Central memory CD8-positive, alpha-beta T cell (primary cell): ENCODE results near the gene PRKCB.
A peak's percentile ranks its signal among the peaks of the same experiment; 100 is the strongest.

ENCODE experiments used
- ATAC-seq: fragments of 150-1000 bp; cut with Tn5 transposase; replicated peaks from 2 replicates; pipeline ENCODE4 v1.10.0; 2022; ENCODE audit warnings: mild to moderate bottlenecking, moderate FRiP score, moderate number of reproducible peaks; ENCODE audit not compliant: poor library complexity, severe bottlenecking; ENCODE audit errors: extremely low read depth
- DNase-seq, 2 donors: peaks; one replicate each; pipeline ENCODE4 v3.0.0; 2021; ENCODE audit warnings: low spot score in 2 of 2
- H3K27ac Mint-ChIP-seq: one replicate; pipeline ENCODE4 v1.8.0; 2022; ENCODE audit warnings: low read depth, mild to moderate bottlenecking, moderate library complexity, mixed read lengths
- H3K27me3 Mint-ChIP-seq: one replicate; pipeline ENCODE4 v1.8.0; 2022; ENCODE audit warnings: mixed read lengths
- H3K36me3 Mint-ChIP-seq: one replicate; pipeline ENCODE4 v1.8.0; 2022; ENCODE audit warnings: mild to moderate bottlenecking, moderate library complexity, mixed read lengths; ENCODE audit not compliant: insufficient read depth
- H3K4me1 Mint-ChIP-seq: one replicate; pipeline ENCODE4 v1.8.0; 2022; ENCODE audit warnings: mixed read lengths
- H3K4me3 Mint-ChIP-seq: one replicate; pipeline ENCODE4 v1.8.0; 2022; ENCODE audit warnings: mild to moderate bottlenecking, moderate library complexity, mixed read lengths
- H3K9me3 Mint-ChIP-seq: one replicate; pipeline ENCODE4 v1.8.0; 2022; ENCODE audit warnings: mixed read lengths

The PRKCB gene

DNA sequence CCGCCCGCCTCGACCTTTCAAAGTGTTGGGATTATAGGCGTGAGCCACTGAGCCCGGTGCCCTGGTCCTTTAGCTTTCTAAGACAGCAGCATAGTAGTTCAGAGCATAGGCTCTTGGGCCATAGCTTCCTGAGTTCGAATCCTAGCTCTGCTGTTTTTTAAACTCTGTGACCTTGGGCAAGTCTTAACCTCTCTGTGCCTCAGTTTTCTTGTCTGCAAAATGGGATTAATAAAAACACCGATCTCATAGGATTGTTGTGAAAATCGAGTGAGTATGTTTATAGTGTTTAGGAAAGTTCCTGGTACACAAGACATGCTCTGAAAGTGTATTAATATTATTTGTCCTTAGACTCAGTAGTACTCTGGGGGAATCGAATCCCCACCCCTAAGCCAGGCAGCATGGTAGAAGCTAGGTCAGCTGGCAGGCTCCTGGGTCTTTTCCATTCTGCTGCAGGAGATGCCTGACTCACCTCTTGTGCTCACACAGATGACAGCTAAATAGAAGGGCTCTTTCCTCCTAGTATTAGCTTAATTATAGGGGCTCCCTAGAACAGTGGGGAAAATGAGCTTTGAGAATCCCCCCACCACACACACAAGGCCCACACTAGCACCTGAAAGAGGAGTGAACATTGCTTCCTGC is 44.1 kb downstream of the PRKCB start:
- H3K9me3 Mint-ChIP-seq = no peaks in the 10 kb centered on the region
- DNase-seq (no peak), ATAC-seq (no peak)
- peak overlapping the region; percentile 89 for H3K27ac Mint-ChIP-seq
- peaks cover 17% of the 10 kb centered on the region for H3K36me3 Mint-ChIP-seq
- peak overlapping the region; percentile 1 for H3K4me3 Mint-ChIP-seq
- no peaks in the 10 kb centered on the region for H3K27me3 Mint-ChIP-seq
- peaks cover 85% of the 10 kb centered on the region for H3K4me1 Mint-ChIP-seq

DNA sequence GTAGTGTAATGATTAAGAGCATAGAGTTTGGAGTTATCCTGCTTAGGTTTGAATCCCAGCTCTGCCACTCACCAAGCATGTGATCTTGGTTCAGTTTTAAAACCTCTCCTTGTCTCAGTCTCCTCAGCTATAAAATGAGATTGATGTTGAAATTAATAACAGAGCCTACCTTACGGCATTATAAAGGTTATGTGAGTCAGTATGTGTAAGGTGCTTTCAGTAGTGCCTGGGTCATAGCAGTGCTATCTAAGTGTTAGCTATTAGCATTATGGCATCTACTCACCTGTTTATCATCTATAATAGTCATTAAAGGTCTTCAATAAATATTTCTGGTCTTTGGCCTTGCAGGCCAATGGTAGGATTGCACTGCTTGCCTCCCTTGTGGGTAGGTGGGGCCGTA is 53.4 kb downstream of the PRKCB start:
- Mint-ChIP-seq H3K27ac (peak overlapping the region; percentile 5), H3K4me1 (peaks cover 77% of the 10 kb centered on the region), H3K36me3 (peaks cover 10% of the 10 kb centered on the region), H3K27me3 (no peaks in the 10 kb centered on the region), H3K9me3 (no peaks in the 10 kb centered on the region), H3K4me3 (no peak overlapping the region)
- DNase-seq (no peak), ATAC-seq (no peak)

GRCh38 chr16:23893986-23894385 is 58.2 kb downstream of the PRKCB start:
- no peak overlapping the region for H3K27ac Mint-ChIP-seq
- no peak for DNase-seq
- peaks cover 79% of the 10 kb centered on the region for H3K4me1 Mint-ChIP-seq
- H3K27me3 Mint-ChIP-seq = no peaks in the 10 kb centered on the region
- H3K36me3 Mint-ChIP-seq = peaks cover 8% of the 10 kb centered on the region
- H3K4me3 Mint-ChIP-seq = no peak overlapping the region
- no peak for ATAC-seq
- H3K9me3 Mint-ChIP-seq = no peaks in the 10 kb centered on the region

DNA sequence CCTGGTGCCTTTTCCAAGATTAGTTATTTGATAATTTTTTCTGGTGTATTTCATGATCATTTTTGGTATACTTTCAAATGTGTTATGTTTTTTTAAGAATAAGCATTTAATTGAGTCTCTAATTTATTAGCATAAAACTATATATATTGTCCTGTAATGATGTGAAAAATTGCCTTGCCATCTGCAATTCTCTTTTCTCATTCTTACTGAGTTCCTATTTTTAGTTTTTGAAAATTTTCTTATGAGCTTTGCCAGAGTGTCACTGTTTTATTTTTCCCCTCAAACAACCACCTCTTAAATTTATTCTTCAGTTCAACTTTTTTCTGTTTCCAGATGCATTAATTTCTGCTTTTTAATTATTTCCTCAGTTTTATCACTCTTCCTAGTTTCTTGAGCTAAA is 59.3 kb downstream of the PRKCB start:
- Mint-ChIP-seq H3K36me3 (peaks cover 6% of the 10 kb centered on the region), H3K9me3 (no peaks in the 10 kb centered on the region), H3K4me1 (peaks cover 70% of the 10 kb centered on the region), H3K27ac (peak overlapping the region; percentile 72), H3K27me3 (no peaks in the 10 kb centered on the region), H3K4me3 (no peak overlapping the region)
- no peak for DNase-seq
- no peak for ATAC-seq

DNA sequence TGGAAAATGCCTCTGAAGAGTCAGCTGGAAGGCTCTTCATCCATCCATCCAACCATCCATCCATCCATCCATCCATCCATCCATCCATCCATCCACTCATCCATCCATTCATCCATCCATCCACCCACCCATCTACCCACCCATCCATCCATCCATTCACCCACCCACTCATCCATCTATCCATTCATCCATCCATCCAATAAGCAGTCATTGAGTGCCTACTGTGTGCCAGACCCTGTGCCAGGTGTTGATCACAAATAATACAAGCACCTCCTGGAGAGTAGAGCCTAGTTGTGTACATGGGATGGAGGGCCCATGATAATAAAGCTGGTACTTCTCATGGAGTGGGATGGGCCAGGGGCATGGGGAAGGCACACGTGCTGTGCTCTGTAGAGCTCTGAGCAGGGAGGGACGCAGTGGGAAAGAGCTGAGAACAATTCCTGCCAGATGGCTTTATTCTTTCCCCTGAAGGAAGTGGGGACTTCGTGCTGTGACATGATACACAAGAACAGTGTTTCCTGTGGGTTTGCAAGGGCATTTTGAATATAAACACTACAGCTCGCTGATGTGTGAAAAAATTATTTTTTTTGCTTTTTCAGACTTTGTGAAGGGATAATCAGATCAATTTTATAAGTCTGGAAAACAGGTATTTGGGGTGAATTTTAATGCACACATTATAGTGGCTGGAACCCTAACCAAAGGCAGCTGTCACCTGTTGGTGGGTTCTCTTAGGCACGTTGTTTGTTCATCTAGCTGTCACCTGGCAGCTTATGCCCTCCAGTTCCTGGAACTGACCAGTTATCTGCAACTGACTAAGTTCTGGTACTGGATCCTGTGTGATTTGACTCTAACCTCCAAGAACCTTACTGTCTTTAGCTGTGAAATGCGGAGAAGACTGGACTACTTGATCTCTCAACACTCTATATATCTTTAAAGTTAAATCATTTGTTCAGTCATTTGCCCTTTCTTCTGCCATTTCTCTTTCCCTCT is 61.3 kb downstream of the PRKCB start:
- Mint-ChIP-seq H3K4me3 (peak overlapping the region; percentile 35), H3K9me3 (no peaks in the 10 kb centered on the region), H3K27ac (peak overlapping the region; percentile 29), H3K36me3 (peaks cover 8% of the 10 kb centered on the region), H3K27me3 (no peaks in the 10 kb centered on the region), H3K4me1 (peaks cover 68% of the 10 kb centered on the region)
- ATAC-seq (peak; percentile 64), DNase-seq (no peak)

DNA sequence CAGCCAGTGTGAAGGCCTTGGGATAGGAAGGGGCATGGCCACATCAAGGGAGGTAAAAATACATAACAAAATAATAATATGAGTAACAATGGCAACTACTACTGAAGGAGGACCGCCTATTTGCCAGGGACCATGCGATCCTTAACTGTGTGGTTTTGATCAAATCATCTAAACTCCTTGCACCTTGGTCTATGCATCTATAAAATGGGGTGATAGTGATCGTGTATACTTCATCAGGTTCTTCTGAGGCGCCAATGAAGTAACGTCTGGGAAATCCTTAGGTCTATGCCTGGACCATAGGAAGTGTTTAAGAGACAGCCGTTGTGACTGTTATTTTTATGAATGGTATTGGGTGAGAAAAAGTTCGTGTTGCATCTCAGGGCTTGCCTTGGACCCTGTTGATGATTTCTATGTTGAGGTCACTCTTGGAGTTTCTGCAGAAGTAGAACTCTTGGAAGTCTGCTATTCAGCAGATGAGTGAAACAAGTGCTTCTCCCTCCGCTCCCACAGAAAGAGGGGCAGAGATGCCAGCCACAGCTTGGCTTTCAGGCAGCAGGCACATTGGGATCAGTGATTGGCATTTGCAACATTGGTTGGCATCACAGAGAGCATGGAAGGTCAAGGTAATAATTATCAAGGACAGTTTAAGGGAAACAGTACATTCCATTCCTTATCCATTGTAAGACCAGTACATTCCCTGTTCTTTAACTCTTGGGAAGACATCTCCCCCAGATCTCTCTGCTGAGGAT is 63.1 kb downstream of the PRKCB start:
- no peak overlapping the region for H3K4me3 Mint-ChIP-seq
- H3K36me3 Mint-ChIP-seq = peaks cover 7% of the 10 kb centered on the region
- H3K4me1 Mint-ChIP-seq = peaks cover 76% of the 10 kb centered on the region
- ATAC-seq = no peak
- H3K9me3 Mint-ChIP-seq = no peaks in the 10 kb centered on the region
- peak overlapping the region; percentile 29 for H3K27ac Mint-ChIP-seq
- no peak for DNase-seq
- no peaks in the 10 kb centered on the region for H3K27me3 Mint-ChIP-seq

DNA sequence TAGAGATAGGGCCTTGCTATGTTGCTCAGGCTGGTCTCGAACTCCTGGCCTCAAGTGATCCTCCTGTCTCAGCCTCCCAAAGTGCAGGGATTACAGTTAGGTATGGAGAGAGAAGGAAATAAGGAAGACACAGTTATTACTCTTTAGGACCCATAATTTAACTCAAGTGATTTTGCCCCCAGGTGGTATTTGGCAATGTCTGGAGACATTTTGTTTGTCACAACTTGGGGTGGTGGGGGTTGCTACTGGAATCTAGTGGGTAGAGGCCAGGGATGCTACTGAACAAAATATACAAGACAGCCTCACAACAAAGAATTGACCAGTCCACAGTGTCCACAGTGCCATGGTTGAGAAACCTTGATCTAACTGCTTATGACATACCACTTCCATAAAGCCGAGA is 64.1 kb downstream of the PRKCB start:
- Mint-ChIP-seq H3K4me1 (peaks cover 78% of the 10 kb centered on the region), H3K27me3 (no peaks in the 10 kb centered on the region), H3K27ac (no peak overlapping the region), H3K4me3 (no peak overlapping the region), H3K9me3 (no peaks in the 10 kb centered on the region), H3K36me3 (peaks cover 12% of the 10 kb centered on the region)
- DNase-seq (no peak), ATAC-seq (no peak)

DNA sequence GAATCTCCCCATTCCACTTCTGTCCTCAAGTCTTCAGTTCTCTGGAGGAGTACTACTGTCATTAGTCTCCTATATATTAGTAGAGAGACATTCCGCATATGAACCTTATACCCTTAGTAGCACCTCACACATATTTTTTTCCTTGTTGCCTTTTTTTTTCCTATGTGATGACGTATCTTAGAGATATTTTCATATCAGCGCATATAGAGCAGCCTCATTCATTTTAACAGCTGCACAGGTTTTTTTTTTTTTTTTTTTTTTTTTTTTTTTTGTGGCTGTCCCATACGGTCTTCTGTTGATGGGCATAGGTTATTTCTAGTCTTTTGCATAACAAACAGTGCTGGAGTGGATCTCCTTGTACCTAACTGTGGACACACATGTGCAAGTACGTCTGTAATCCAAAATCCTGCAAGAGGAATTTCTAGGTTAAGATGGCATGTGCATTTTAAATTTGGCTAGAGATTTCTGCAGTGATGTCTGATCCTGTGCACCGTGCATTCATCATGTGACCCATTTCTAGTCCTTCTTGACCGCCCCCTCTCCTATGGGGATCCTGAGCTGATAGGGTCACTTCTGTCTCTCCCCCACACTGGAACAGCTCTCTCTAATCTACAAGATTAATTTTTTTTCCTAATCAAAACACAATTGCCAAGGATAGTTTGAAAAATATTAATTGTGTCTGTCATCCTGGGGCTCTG is 64.8 kb downstream of the PRKCB start:
- no peaks in the 10 kb centered on the region for H3K9me3 Mint-ChIP-seq

DNA sequence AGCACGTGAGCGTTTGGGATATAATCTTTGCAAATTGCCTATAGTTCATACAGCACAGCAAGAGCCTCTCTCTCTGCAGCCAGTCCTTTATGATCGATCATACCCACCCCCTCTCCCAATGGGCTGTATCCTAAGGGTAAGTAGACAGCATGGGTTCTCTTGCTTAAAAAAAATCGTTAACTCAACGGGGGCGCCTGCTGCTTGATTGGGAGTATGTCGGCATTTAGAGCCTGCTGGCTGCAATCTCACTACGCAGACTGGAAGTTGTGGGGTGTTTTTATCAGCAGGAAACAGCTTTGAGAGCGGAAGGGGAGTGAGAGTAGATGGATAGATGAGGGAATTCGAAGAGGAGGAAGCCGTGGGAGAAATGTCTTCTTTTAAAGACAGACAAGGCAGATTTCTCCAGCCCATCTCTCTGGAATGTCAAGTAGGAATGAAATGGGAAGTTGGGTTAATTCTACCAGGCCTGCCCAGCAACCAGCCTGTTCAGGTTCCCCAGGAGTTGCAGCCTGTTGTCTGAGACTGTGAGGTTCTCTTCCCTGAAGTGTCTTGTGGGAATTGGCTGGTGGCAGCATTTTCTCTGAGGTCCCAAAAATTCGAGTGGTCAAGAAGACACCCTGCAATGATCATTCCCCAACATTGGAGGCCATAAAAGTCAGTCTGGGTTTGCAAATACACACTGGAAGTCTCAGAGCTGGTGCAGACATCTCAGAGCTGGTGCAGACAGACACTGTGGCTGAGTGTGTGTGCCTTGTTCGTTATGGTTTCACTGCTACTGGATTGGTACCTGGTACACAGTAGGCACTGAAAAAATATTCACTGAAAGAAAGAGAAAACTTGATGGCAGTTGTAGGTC is 65.6 kb downstream of the PRKCB start:
- ATAC-seq (no peak), DNase-seq (no peak)
- H3K36me3 Mint-ChIP-seq = peaks cover 12% of the 10 kb centered on the region
- H3K27ac Mint-ChIP-seq = peak overlapping the region; percentile 80
- peaks cover 83% of the 10 kb centered on the region for H3K4me1 Mint-ChIP-seq
- peak overlapping the region; percentile 10 for H3K4me3 Mint-ChIP-seq
- no peaks in the 10 kb centered on the region for H3K27me3 Mint-ChIP-seq
- no peaks in the 10 kb centered on the region for H3K9me3 Mint-ChIP-seq

More for the DNA sequence above, 64.8 kb downstream of the PRKCB start:
- Mint-ChIP-seq H3K4me3 (peak overlapping the region; percentile 10), H3K36me3 (peaks cover 14% of the 10 kb centered on the region), H3K27ac (peak overlapping the region; percentile 80), H3K27me3 (no peaks in the 10 kb centered on the region), H3K4me1 (peaks cover 79% of the 10 kb centered on the region)
- DNase-seq (no peak), ATAC-seq (no peak)

DNA sequence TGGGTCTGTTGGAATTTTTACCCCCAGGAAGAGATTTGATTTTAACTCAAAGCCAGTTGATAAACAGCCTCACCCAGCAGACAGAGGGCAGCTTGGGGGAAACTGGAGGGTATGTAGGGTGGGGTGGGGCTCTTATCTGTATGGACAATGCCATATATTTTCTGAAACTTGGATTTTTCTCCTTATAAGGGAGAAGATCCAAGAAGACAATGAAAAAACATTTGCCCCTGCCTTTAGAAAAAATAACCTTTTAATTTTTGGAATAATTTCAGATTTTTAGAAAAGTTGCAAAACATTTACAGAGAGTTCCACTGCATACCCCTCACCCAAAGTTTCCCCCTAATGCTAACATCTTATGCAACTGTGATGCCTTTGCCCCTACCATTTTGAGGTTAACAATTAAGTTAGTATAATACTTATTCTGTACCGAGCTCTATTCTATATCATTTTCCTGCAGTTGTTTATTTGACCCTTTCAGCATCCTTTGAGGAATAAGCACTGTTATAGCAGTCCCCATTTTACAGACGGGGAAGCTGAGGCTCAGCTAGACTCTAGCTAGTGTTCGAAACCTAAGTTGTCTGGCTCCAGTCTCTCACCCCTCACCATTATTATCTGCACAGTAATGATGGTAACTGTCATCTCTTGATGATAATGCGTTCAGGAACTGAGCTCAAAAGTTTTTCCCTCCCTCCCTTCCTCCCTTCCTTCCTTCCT is 66.4 kb downstream of the PRKCB start:
- peak overlapping the region; percentile 80 for H3K27ac Mint-ChIP-seq
- H3K4me1 Mint-ChIP-seq = peaks cover 82% of the 10 kb centered on the region
- H3K9me3 Mint-ChIP-seq = no peaks in the 10 kb centered on the region
- H3K27me3 Mint-ChIP-seq = no peaks in the 10 kb centered on the region
- ATAC-seq (no peak), DNase-seq (no peak)
- H3K4me3 Mint-ChIP-seq = peak overlapping the region; percentile 10
- H3K36me3 Mint-ChIP-seq = peaks cover 12% of the 10 kb centered on the region
